K562 (cell line): ENCODE data around the gene RPRML. TPM values are rescaled to one million over a fixed set of nuclear protein-coding genes. Genes with fewer than 3 reads are reported as not detected.

Experiments
- ARNT ChIP-seq, 2 experiments: fragments of 450-650 bp; IDR thresholded peaks; 2 replicates each; pipeline ENCODE4 v1.6.1; 2016; ENCODE audit warnings: mild to moderate bottlenecking in 1 of 2
- CBFB ChIP-seq: sonication (generic); formaldehyde crosslinking; IDR thresholded peaks from 2 replicates; pipeline ENCODE4 v1.4.0; 2020; ENCODE audit warnings: mild to moderate bottlenecking, missing genetic modification reagents
- CHAMP1 ChIP-seq: fragments of 450-650 bp; IDR thresholded peaks from 2 replicates; pipeline ENCODE4 v1.6.1; 2016; ENCODE audit warnings: mild to moderate bottlenecking
- CLOCK ChIP-seq: fragments of 250-450 bp; sonication (Bioruptor Pico); IDR thresholded peaks from 2 replicates; pipeline ENCODE4 v1.4.0; 2020; ENCODE audit warnings: mild to moderate bottlenecking, moderate library complexity, borderline replicate concordance
- DPF2 ChIP-seq: fragments of 450-650 bp; IDR thresholded peaks from 2 replicates; pipeline ENCODE4 v1.6.1; 2016
- ETV6 ChIP-seq, 3 experiments: fragments of 150-350 bp in 1 of 3; sonication (generic) in 1 of 3; formaldehyde crosslinking in 1 of 3; IDR thresholded peaks; 2 replicates each; pipeline versions ENCODE4 v1.6.1 to v1.8.0; 2014 to 2022; ENCODE audit warnings: borderline replicate concordance in 2 of 3, low read depth in 2 of 3, antibody characterized with exemption in 1 of 3, low read length in 1 of 3, mild to moderate bottlenecking in 1 of 3, missing genetic modification reagents in 1 of 3
- PRMT5 ChIP-seq: sonication (generic); formaldehyde crosslinking; IDR thresholded peaks from 2 replicates; pipeline ENCODE4 v1.5.0; 2020; ENCODE audit warnings: missing genetic modification reagents
- SETDB1 ChIP-seq: IDR thresholded peaks from one replicate; pipeline ENCODE4 v1.6.1; 2012; ENCODE audit warnings: low read length, control low read depth, inconsistent platforms
- SMARCB1 ChIP-seq: IDR thresholded peaks from 2 replicates; pipeline ENCODE4 v1.6.1; 2011; ENCODE audit warnings: improper control_type of control experiment, low read depth; ENCODE audit not compliant: insufficient read length
- SRSF3 ChIP-seq: fragments of 200-400 bp; formaldehyde crosslinking; IDR thresholded peaks from 2 replicates; pipeline ENCODE4 v1.6.1; 2016; ENCODE audit warnings: mild to moderate bottlenecking, low read length, moderate library complexity; ENCODE audit not compliant: insufficient read depth
- SRSF7 ChIP-seq: fragments of 200-400 bp; formaldehyde crosslinking; optimal IDR thresholded peaks from 2 replicates; pipeline ENCODE3; 2017; ENCODE audit warnings: mild to moderate bottlenecking, low read depth, low read length
- TBL1XR1 ChIP-seq, 2 experiments: IDR thresholded peaks; 2 replicates each; pipeline ENCODE4 v1.6.1; 2012; ENCODE audit warnings: improper control_type of control experiment in 2 of 2, low read length in 2 of 2, mild to moderate bottlenecking in 1 of 2
- TBP ChIP-seq: optimal IDR thresholded peaks from 2 replicates; pipeline ENCODE3; 2011; ENCODE audit warnings: low read depth, low read length, improper control_type of control experiment
- TFAP4 ChIP-seq: sonication (generic); formaldehyde crosslinking; IDR thresholded peaks from 2 replicates; pipeline ENCODE4 v1.8.0; 2022; ENCODE audit warnings: missing genetic modification reagents, mild to moderate bottlenecking, moderate library complexity, borderline replicate concordance
- ZFP1 ChIP-seq: fragments of 450-650 bp; formaldehyde crosslinking; IDR thresholded peaks from 2 replicates; pipeline ENCODE4 v1.4.0; 2020; ENCODE audit warnings: mild to moderate bottlenecking, mixed read lengths
- ZNF121 ChIP-seq: sonication (generic); formaldehyde crosslinking; conservative IDR thresholded peaks from 2 replicates; pipeline ENCODE4 v1.8.0; 2022; ENCODE audit warnings: missing genetic modification reagents
- ZNF217 ChIP-seq: sonication (generic); formaldehyde crosslinking; IDR thresholded peaks from 2 replicates; pipeline ENCODE4 v1.8.0; 2022; ENCODE audit warnings: mild to moderate bottlenecking, missing genetic modification reagents
- ZNF263 ChIP-seq: sonication (generic); formaldehyde crosslinking; IDR thresholded peaks from 2 replicates; pipeline ENCODE4 v1.8.0; 2022; ENCODE audit warnings: mild to moderate bottlenecking, missing genetic modification reagents, borderline replicate concordance
- ZNF274 ChIP-seq: IDR thresholded peaks from 2 replicates; pipeline ENCODE4 v1.6.1; 2011; ENCODE audit warnings: low read depth, mild to moderate bottlenecking, low read length, moderate library complexity, borderline replicate concordance
- ZNF696 ChIP-seq: fragments of 250-450 bp; sonication (Bioruptor Pico); conservative IDR thresholded peaks from 2 replicates; pipeline ENCODE4 v1.4.0; 2020; ENCODE audit warnings: mild to moderate bottlenecking, moderate library complexity
- ZNF785 ChIP-seq: fragments of 250-450 bp; sonication (Bioruptor Pico); IDR thresholded peaks from 2 replicates; pipeline ENCODE4 v1.4.0; 2020; ENCODE audit warnings: mild to moderate bottlenecking
- polyA plus RNA-seq, 8 experiments: library from polyadenylated mRNA; depleted of rRNA in 4 of 8; stranded (reverse) in 5 of 8; unstranded in 3 of 8; fragments of >200 nt; fragmentation: Nextera tagmentation in 2 of 8; fragmentation: Illumina TruSeq in 1 of 8; extraction: Ambion mirVana in 2 of 8; extraction: Trizol in 1 of 8; gene quantifications; 2 replicates each; pipeline versions ENCODE4 v1.2.1 to v1.2.3, GENCODE V29; 2011 to 2014; ENCODE audit warnings: inconsistent platforms in 1 of 8, missing spikeins in 1 of 8
- total RNA-seq, 7 experiments: library from RNA; depleted of rRNA in 6 of 7; stranded (reverse); fragments of >200 nt in 6 of 7; fragmentation: Illumina TruSeq in 2 of 7; extraction: Trizol in 2 of 7; gene quantifications; 2 replicates each; pipeline versions ENCODE4 v1.2.1 to v1.2.3, GENCODE V29; 2011 to 2021; ENCODE audit warnings: low replicate concordance in 1 of 7

Gene RPRML
- total and polyA plus RNA-seq, 9 of the 15 experiments (the other 6 are each of a cell fraction or from before 2014, with no cell fraction given), result not detected

- TF ChIP-seq CLOCK (CRISPR knock-in tag), result no peak
- no peak for TF ChIP-seq ZNF121 (CRISPR knock-in tag)
- no peak for TF ChIP-seq ZNF217 (CRISPR knock-in tag)
- no peak for TF ChIP-seq SRSF3
- no peak for TF ChIP-seq ZNF785
- TF ChIP-seq PRMT5 (CRISPR knock-in tag), result no peak
- TF ChIP-seq CBFB (CRISPR knock-in tag), result no peak
- TF ChIP-seq TBL1XR1 (IDR thresholded peaks at IDR 0.05; ENCODE audit: low read length in 2 of 2), result peak in 1 of 2 experiments; percentile 32; a peak in 1 of 4 replicates
- TF ChIP-seq TBP, result no peak
- TF ChIP-seq SMARCB1, result no peak
- 0 out of 2 replicates have a peak, but pooled peaks have one; percentile 27 for TF ChIP-seq TFAP4
- no peak for TF ChIP-seq ZFP1 (CRISPR knock-in tag)
- peak; percentile 54; the same call in 1 of the 2 replicates for TF ChIP-seq DPF2
- no peak for TF ChIP-seq ARNT (IDR thresholded peaks at IDR 0.05)
- TF ChIP-seq SETDB1, result no peak
- no peak for TF ChIP-seq CHAMP1
- TF ChIP-seq ZNF263, result no peak
- no peak for TF ChIP-seq SRSF7
- TF ChIP-seq ZNF696 (CRISPR knock-in tag), result no peak
- TF ChIP-seq ZNF274, result no peak
- no peak for TF ChIP-seq ETV6 (IDR thresholded peaks at IDR 0.05; ENCODE audit: borderline replicate concordance in 1 of 2, low read depth in 2 of 2, low read length in 1 of 2)
- TF ChIP-seq ETV6 (CRISPR knock-in tag; IDR thresholded peaks at IDR 0.05; ENCODE audit: borderline replicate concordance), result no peak
Observed at GRCh38 chr17:46935658-46936266, 43.3 kb downstream of the RPRML start (continued).
